ENCODE results near the gene LMOD2.

Gene LMOD2

DNA sequence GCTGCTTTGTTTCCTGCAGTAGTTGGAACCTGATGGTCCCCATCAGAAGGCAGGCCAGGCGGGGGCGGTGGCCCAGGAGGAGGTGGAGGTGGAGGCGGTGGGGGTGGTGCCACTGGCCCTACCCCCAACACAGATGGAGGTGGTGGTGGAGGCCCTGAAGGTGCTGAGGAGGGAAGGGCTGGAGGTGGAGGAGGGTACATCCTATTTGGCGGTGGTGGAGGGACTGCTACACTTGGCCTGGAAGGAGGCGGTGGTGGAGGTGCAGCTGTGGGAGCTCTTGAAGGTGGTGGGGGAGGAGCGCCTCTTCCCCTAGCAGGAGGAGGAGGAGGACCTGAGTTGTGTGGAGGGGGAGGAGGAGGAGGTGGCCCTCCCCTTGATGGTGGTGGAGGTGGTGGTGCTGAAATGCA, 36.8 kb downstream of the LMOD2 start:
- ATAC-seq: no peak
- TF ChIP-seq ZNF565 (CRISPR knock-in tag; conservative IDR thresholded peaks at IDR 0.05; ENCODE audit: low read depth) (no peak), ESRRG (CRISPR knock-in tag; IDR thresholded peaks at IDR 0.05) (no peak), BACH2 (CRISPR knock-in tag; IDR thresholded peaks at IDR 0.05; ENCODE audit: borderline replicate concordance) (no peak), OSR1 (CRISPR knock-in tag; IDR thresholded peaks at IDR 0.05) (no peak), ARNTL (CRISPR knock-in tag; IDR thresholded peaks at IDR 0.05; ENCODE audit: borderline replicate concordance, low read depth) (no peak), SNAI2 (CRISPR knock-in tag; IDR thresholded peaks at IDR 0.05) (no peak), RARB (CRISPR knock-in tag; IDR thresholded peaks at IDR 0.05) (no peak), ZFP30 (CRISPR knock-in tag; IDR thresholded peaks at IDR 0.05) (no peak), ZC3H10 (CRISPR knock-in tag; IDR thresholded peaks at IDR 0.05) (no peak)
- TF ChIP-seq, protein P1, sequence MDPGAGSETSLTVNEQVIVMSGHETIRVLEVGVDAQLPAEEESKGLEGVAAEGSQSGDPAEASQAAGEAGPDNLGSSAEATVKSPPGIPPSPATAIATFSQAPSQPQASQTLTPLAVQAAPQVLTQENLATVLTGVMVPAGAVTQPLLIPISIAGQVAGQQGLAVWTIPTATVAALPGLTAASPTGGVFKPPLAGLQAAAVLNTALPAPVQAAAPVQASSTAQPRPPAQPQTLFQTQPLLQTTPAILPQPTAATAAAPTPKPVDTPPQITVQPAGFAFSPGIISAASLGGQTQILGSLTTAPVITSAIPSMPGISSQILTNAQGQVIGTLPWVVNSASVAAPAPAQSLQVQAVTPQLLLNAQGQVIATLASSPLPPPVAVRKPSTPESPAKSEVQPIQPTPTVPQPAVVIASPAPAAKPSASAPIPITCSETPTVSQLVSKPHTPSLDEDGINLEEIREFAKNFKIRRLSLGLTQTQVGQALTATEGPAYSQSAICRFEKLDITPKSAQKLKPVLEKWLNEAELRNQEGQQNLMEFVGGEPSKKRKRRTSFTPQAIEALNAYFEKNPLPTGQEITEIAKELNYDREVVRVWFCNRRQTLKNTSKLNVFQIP (CRISPR knock-in tag; IDR thresholded peaks at IDR 0.05; ENCODE audit: borderline replicate concordance, low read depth): no peak
- TF ChIP-seq, protein P2, sequence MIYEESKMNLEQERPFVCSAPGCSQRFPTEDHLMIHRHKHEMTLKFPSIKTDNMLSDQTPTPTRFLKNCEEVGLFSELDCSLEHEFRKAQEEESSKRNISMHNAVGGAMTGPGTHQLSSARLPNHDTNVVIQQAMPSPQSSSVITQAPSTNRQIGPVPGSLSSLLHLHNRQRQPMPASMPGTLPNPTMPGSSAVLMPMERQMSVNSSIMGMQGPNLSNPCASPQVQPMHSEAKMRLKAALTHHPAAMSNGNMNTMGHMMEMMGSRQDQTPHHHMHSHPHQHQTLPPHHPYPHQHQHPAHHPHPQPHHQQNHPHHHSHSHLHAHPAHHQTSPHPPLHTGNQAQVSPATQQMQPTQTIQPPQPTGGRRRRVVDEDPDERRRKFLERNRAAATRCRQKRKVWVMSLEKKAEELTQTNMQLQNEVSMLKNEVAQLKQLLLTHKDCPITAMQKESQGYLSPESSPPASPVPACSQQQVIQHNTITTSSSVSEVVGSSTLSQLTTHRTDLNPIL (CRISPR knock-in tag; IDR thresholded peaks at IDR 0.05; ENCODE audit: low read depth): no peak
- TF ChIP-seq, protein P3, sequence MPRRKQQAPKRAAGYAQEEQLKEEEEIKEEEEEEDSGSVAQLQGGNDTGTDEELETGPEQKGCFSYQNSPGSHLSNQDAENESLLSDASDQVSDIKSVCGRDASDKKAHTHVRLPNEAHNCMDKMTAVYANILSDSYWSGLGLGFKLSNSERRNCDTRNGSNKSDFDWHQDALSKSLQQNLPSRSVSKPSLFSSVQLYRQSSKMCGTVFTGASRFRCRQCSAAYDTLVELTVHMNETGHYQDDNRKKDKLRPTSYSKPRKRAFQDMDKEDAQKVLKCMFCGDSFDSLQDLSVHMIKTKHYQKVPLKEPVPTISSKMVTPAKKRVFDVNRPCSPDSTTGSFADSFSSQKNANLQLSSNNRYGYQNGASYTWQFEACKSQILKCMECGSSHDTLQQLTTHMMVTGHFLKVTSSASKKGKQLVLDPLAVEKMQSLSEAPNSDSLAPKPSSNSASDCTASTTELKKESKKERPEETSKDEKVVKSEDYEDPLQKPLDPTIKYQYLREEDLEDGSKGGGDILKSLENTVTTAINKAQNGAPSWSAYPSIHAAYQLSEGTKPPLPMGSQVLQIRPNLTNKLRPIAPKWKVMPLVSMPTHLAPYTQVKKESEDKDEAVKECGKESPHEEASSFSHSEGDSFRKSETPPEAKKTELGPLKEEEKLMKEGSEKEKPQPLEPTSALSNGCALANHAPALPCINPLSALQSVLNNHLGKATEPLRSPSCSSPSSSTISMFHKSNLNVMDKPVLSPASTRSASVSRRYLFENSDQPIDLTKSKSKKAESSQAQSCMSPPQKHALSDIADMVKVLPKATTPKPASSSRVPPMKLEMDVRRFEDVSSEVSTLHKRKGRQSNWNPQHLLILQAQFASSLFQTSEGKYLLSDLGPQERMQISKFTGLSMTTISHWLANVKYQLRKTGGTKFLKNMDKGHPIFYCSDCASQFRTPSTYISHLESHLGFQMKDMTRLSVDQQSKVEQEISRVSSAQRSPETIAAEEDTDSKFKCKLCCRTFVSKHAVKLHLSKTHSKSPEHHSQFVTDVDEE (CRISPR knock-in tag; IDR thresholded peaks at IDR 0.05): no peak

DNA sequence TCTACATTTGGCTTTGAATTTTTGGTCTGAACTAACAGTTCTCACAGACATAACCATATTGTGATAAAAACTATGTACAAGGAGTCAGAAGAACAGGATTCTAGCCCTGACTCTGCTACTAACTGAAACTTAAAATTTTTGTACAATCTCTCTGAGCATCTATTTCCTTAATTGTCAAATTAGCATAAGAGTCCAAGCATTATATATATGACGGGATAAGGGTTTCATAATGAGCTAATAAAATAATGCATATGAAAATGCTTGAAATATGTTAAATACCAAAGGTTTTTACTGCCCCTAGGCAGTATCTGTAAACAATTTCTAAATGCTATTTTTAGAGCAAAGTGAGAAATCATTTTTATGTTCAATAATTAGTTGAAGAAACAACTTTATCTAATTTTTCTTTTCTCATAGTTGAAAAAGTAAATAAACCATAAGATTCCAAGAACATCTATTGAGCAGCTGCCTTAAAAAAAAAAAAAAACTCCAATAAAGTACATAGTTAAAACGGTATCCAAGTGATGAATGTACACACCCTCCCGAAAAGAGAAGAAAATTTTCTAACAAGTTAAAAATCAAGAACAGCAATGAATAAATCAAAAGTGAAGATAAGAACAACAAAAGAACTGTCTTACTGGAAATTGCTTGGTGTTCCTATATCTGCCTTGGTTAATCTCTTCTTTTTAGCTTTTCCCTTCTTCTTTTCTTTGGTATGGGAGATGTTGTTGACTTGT, 40.4 kb downstream of the LMOD2 start:
- TF ChIP-seq BACH2 (CRISPR knock-in tag; IDR thresholded peaks at IDR 0.05; ENCODE audit: borderline replicate concordance) (no peak), ZFP30 (CRISPR knock-in tag; IDR thresholded peaks at IDR 0.05) (no peak), ARNTL (CRISPR knock-in tag; IDR thresholded peaks at IDR 0.05; ENCODE audit: borderline replicate concordance, low read depth) (no peak), SNAI2 (CRISPR knock-in tag; IDR thresholded peaks at IDR 0.05) (no peak), ZC3H10 (CRISPR knock-in tag; IDR thresholded peaks at IDR 0.05) (no peak), OSR1 (CRISPR knock-in tag; IDR thresholded peaks at IDR 0.05) (no peak), ISL1 (CRISPR knock-in tag; IDR thresholded peaks at IDR 0.05) (no peak), ZNF70 (CRISPR knock-in tag; IDR thresholded peaks at IDR 0.05) (no peak), GLIS3 (CRISPR knock-in tag; IDR thresholded peaks at IDR 0.05) (no peak)
- TF ChIP-seq, protein P3 (CRISPR knock-in tag; IDR thresholded peaks at IDR 0.05): no peak
- TF ChIP-seq, protein P2 (CRISPR knock-in tag; IDR thresholded peaks at IDR 0.05; ENCODE audit: low read depth): no peak
- TF ChIP-seq, protein P4, sequence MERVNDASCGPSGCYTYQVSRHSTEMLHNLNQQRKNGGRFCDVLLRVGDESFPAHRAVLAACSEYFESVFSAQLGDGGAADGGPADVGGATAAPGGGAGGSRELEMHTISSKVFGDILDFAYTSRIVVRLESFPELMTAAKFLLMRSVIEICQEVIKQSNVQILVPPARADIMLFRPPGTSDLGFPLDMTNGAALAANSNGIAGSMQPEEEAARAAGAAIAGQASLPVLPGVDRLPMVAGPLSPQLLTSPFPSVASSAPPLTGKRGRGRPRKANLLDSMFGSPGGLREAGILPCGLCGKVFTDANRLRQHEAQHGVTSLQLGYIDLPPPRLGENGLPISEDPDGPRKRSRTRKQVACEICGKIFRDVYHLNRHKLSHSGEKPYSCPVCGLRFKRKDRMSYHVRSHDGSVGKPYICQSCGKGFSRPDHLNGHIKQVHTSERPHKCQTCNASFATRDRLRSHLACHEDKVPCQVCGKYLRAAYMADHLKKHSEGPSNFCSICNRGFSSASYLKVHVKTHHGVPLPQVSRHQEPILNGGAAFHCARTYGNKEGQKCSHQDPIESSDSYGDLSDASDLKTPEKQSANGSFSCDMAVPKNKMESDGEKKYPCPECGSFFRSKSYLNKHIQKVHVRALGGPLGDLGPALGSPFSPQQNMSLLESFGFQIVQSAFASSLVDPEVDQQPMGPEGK (CRISPR knock-in tag; IDR thresholded peaks at IDR 0.05; ENCODE audit: borderline replicate concordance): no peak
- no peak for ATAC-seq

Measured in SK-N-SH treated with all-trans-retinoic acid at 6 μM for 48 hours (cell line).